NT2/D1 (cell line): Measurements from ENCODE around the gene EXT2.

Experiments
- SUZ12 ChIP-seq: IDR thresholded peaks from 2 replicates; pipeline ENCODE4 v1.6.1; 2011; ENCODE audit not compliant: insufficient read length, insufficient read depth; ENCODE audit errors: extremely low read depth
- YY1 ChIP-seq: IDR thresholded peaks from 2 replicates; pipeline ENCODE4 v1.6.1; 2011; ENCODE audit not compliant: insufficient read length, insufficient read depth
- ZNF274 ChIP-seq: IDR thresholded peaks from 2 replicates; pipeline ENCODE4 v1.6.1; 2011; ENCODE audit warnings: mild to moderate bottlenecking, low read depth, low read length

DNA sequence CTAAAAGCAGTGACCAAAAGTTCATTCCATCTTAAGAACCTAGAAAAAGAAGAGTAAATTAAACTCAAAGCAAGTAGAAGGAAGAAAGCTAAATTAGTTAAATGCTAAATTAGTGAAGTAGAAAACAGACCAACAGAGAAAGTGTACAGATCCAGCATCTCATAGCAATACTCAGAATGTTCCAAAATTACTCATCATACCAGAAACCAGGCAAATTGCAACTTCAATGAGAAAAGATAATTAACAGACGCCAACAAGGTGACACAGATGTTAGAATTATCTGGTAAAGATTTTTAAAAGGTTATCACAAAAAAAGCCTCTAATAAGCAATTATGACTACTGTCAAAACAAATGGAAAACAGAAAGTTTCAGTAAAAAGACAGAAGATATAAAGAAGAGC, 117.7 kb downstream of the EXT2 start:
- TF ChIP-seq YY1 (no peak), ZNF274 (no peak), SUZ12 (no peak)
